Ramos (cell line): ENCODE results near the gene TBC1D20.

ENCODE experiments used
- in situ Hi-C: fragments of 300-500 bp; cut with MboI; formaldehyde crosslinking; loops from one replicate; pipeline ENCODE4 v1.14.3; 2022; ENCODE audit warnings: low sequenced_read_pairs; ENCODE audit not compliant: unreplicated experiment

The TBC1D20 gene

DNA sequence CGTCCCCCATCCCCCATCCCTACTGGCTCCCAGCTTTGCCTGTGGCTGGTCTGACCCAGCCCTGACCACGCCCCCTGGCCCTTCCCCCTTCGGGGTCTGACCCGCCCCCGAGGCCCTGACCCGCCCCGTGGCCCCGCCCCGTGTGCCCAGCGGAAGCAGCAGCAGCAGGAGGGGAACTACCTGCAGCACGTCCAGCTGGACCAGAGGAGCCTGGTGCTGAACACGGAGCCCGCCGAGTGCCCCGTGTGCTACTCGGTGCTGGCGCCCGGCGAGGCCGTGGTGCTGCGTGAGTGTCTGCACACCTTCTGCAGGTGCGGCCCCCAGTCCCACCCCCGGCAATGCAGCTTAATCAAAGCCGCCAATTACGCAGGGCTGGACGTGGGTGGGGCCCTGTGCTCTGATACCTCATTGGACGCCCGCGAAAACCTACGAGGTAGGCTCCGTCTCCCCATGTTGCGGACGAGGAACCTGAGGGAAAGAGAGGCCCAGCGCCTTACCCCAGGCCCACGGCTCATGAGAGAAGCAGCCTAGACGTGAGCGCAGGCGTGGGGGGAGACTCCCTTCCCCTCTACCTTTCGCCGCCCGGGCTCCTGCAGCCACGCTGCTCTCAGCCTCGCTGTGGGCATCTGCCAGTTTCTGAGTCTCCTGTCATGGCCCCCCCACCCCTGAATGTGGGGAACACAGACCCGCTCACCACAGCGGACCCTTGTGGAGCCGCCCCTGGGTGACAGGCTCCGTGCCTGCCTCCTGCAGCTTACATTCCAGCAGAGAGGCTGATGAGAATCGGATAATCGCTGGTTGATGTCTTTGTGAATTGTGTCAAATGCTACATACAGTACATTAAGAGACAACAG, 41.4 kb downstream of the TBC1D20 start:
- in situ Hi-C loops = no loop called here

- in situ Hi-C loops = no loop called here
Observed at GRCh38 chr20:420166-420620, 42.1 kb downstream of the TBC1D20 start.

GRCh38 chr20:419556-420165, 42.7 kb downstream of the TBC1D20 start:
- in situ Hi-C loops = no loop called here

- in situ Hi-C loops = no loop called here
Observed at GRCh38 chr20:418858-419365, 43.4 kb downstream of the TBC1D20 start.

DNA sequence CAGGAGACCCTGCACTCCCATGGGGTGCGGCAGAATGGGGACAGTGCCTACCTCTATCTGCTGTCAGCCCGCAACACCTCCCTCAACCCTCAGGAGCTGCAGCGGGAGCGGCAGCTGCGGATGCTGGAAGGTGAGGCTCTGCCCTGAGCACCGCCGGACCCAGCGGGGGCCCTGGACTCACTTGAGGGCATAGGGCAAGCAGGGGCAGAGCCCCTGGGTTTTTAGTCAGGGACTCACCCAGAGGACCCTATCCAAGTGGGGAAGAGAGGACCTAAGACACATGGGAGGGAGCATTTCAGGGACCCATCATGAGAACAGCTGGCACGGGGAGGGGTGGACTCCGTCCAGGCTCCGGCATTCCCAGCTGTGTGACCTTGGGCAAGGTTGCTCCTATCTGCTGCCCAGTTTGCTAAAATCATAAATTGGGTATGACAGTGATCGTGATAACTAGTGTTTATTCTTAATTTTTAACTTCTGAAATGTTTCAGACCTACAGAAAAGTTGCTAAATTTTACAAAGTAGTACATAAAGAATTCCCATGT, 44.5 kb downstream of the TBC1D20 start:
- in situ Hi-C loops = no loop called here

GRCh38 chr20:416950-417800, 45.2 kb downstream of the TBC1D20 start:
- in situ Hi-C loops = no loop called here

DNA sequence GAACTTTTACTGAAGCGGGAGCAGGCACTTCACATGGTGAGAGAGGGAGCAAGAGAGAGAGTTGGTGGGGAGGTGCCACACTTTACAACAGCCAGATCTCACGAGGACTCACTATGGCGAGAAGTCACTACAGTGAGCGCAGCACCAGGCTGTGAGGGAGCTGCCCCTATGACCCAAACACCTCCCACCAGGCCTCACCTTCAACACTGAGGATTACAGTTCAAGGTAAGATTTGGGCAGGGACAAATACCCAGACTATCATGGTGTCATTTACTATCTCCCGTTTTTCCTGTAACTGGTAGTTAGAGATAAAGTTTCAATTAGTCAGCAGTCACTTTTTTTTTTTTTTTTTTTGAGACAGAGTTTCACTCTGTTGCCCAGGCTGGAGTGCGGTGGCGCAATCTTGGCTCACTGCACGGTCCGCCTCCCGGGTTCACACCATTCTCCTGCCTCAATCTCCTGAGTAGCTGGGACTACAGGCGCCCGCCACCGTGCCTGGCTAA, 46.5 kb downstream of the TBC1D20 start:
- in situ Hi-C loops = no loop called here

DNA sequence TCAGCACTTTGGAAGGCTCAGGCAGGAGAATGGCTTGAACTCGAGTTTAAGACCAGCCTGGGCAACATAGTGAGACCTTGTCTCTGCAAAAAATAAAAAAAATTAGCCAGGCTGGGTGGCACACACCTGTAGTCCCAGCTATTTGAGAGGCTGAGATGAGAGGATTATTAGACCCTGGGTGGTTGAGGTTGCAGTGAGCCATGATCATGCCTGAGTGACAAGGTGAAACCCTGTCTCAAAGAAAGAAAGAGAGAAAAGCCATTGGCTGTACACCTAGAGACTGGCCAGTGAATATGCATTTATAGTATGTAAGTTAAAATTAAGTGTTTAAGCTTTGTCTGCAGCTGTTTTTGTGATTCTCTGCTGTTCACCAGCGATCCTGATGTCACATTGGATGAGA, 48.2 kb downstream of the TBC1D20 start:
- in situ Hi-C loops = no loop called here

DNA sequence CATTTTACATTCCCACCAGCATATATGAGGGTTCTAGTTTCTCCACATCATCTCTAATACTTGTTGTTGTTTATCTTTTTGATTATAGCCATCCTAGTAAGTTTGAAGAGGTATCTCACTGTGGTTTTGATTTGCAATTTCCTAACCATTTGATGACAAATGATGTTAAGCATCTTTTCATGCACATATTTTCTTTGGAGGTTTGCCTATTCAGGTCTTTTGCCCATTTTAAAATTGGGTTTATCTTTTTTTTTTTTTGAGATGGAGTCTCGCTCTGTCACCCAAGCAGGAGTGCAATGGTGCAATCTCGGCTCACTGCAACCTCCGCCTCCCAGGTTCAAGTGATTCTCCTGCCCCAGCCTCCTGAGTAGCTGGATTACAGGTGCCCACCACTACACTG, 50.3 kb downstream of the TBC1D20 start:
- in situ Hi-C loops = no loop called here

GRCh38 chr20:409697-410559, 52.4 kb downstream of the TBC1D20 start:
- in situ Hi-C loops = no loop called here

DNA sequence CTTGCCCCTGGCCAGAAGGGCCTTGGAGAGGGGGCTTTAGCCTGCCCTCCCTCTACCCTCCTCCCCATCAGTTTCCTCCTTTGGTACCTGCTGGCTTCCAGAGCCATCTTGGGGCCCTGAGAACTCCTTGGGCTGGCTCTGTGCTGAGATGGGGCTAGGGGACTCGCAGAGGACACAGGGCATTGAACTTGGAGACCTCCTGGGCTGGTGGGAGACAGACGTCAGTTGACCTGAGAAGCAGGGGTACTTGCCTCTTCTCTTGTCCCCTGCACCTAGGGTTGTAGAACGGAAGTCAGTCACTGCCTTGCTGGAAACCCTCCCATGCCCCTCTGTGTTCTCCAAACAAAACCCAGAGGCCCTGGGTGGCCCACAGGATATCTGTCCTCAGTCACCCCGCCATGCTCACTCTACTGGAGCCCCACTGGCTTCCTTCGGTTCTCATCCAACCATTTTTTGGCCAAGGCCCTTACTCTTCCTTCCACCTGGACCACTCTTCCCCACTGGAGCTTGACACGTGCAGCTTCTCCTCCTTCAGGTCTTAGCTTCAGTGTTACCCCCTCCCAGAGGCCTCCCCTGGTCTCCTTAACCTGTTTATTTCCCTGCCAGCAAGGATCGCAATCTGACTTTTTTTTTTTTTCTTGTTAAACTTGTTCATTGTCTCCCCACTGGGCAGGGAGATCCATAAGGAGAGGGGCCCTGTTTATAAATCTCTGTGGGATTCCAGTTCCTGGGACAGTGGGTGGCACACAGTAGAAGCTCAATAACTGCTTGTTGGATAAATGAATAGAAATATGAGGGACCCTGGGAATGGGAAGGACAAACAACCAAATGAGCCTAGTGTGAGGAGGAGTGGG, 53.3 kb downstream of the TBC1D20 start:
- in situ Hi-C loops = no loop called here

DNA sequence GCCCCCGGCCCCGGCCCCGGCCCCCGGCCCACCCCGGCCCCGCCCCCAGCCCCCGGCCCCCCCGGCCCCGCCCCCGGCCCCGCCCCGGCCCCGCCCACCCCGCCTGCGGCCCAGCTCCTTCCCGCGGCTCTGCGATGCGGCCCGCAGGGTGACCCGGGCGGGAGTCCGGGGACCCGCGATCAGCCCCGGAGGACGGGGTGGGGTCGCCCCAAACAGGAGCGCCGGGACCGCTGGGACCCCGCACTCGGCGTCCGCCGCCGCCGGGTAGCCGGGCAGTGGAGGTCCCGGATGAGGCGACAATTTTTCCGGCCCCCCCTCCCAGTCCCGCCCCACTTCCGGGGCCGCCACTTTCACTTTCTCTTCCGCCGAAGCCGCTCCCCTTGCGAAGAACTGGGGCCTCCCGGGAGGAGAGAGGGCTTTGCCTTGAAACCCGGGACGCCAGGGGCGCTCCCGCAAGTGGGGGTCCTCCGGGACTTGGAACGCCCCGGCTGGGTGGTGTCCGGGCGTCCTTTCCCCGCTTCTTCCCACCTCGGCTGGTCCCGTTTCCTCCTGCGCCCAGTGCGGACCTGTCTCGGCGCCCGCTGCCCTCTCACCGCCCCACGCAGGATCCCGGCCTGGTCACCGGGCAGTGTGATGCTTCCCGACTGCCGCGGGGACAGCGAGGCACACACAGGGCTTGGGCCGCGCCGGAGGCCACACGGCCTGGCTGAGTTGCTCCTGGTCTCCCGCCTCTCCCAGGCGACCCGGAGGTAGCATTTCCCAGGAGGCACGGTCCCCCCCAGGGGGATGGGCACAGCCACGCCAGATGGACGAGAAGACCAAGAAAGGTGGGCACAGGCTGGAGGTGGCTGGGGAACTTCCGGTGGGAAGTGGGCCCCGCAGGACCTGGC, 54.1 kb downstream of the TBC1D20 start, which contains the start of gene RBCK1:
RBCK1 (plus strand) TSS at position 347 of the 890 bp plus-strand sequence; CDS start at position 806, 459 bp downstream.
- in situ Hi-C loops = no loop called here

GRCh38 chr20:407133-407952, 55.0 kb downstream of the TBC1D20 start:
- in situ Hi-C loops = no loop called here

GRCh38 chr20:406200-407132, 55.9 kb downstream of the TBC1D20 start:
- in situ Hi-C loops = no loop called here

GRCh38 chr20:404088-404487, 58.2 kb downstream of the TBC1D20 start:
- in situ Hi-C loops = no loop called here
